Measurements from ENCODE around the gene CDHR3. TPM values are rescaled to one million over a fixed set of nuclear protein-coding genes. Genes with fewer than 3 reads are reported as not detected.

The CDHR3 gene
- total and polyA plus RNA-seq, 5 experiments from 2014 or later: 0.63 to 6.0 (median 2.0) TPM

GRCh38 chr7:105987046-105987445, 24.0 kb downstream of the CDHR3 start:
- POLR2A ChIA-PET: interaction anchor here (0.7 kb wide), 1 partner anchor 52 kb away, joined by 8 read pairs; no protein-coding TSS in a partner anchor
- peaks cover 3 to 8% (median 5%) of the 10 kb centered on the region in 4 donors for H3K4me1 Mint-ChIP-seq
- peaks cover 1 to 27% (median 5%) of the 10 kb centered on the region in 5 donors for H3K27me3 Mint-ChIP-seq

GRCh38 chr7:105988276-105988675, 25.2 kb downstream of the CDHR3 start:
- no peak for ATAC-seq
- peaks cover 5 to 19% (median 15%) of the 10 kb centered on the region in 4 donors for H3K4me1 Mint-ChIP-seq
- H3K36me3 Mint-ChIP-seq: no peaks in the 10 kb centered on the region
- no peaks in the 10 kb centered on the region for H3K9me3 Mint-ChIP-seq
- H3K4me3 Mint-ChIP-seq: no peak overlapping the region
- H3K27me3 Mint-ChIP-seq: peaks cover 1 to 20% (median 3%) of the 10 kb centered on the region in 5 donors
- POLR2A ChIA-PET: no interaction called here
- peak overlapping the region in 1 of 10 donors; percentile 67 for H3K27ac Mint-ChIP-seq
- no peak for DNase-seq

More at GRCh38 chr7:105987046-105987445, 24.0 kb downstream of the CDHR3 start:
- no peaks in the 10 kb centered on the region for H3K9me3 Mint-ChIP-seq
- H3K36me3 Mint-ChIP-seq: no peaks in the 10 kb centered on the region
- no peak overlapping the region for H3K27ac Mint-ChIP-seq
- ATAC-seq (no peak), DNase-seq (no peak)
- no peak overlapping the region for H3K4me3 Mint-ChIP-seq

- DNase-seq: no peak
- POLR2A ChIA-PET: no interaction called here
- Mint-ChIP-seq H3K27ac (no peak overlapping the region), H3K4me1 (peaks cover 3 to 20% (median 20%) of the 10 kb centered on the region in 4 donors), H3K36me3 (no peaks in the 10 kb centered on the region), H3K4me3 (no peak overlapping the region), H3K9me3 (no peaks in the 10 kb centered on the region), H3K27me3 (peaks cover 0 to 11% (median under 1%) of the 10 kb centered on the region in 5 donors)
- no peak for ATAC-seq
Observed at GRCh38 chr7:105989191-105989590, 26.1 kb downstream of the CDHR3 start.

- Mint-ChIP-seq H3K4me1 (peaks cover 3 to 20% (median 20%) of the 10 kb centered on the region in 4 donors), H3K9me3 (no peaks in the 10 kb centered on the region), H3K4me3 (no peak overlapping the region), H3K27me3 (peaks cover 0 to 11% (median 0%) of the 10 kb centered on the region in 5 donors), H3K27ac (peak overlapping the region in 1 of 10 donors; percentile 31), H3K36me3 (no peaks in the 10 kb centered on the region)
- POLR2A ChIA-PET: interaction anchor here (1.4 kb wide), 1 partner anchor 8 kb away, joined by 3 read pairs; no protein-coding TSS in a partner anchor
- DNase-seq: no peak
- ATAC-seq: no peak
Observed at GRCh38 chr7:105989686-105990085, 26.6 kb downstream of the CDHR3 start.

GRCh38 chr7:105990141-105990540, 27.1 kb downstream of the CDHR3 start:
- POLR2A ChIA-PET: interaction anchor here (1.4 kb wide), 1 partner anchor 9 kb away, joined by 3 read pairs; no protein-coding TSS in a partner anchor

GRCh38 chr7:105990727-105991453, 27.8 kb downstream of the CDHR3 start:
- POLR2A ChIA-PET: interaction anchor here (1.4 kb wide), 1 partner anchor 10 kb away, joined by 3 read pairs; no protein-coding TSS in a partner anchor
- Mint-ChIP-seq H3K27ac (no peak overlapping the region), H3K4me1 (peaks cover 3 to 20% (median 20%) of the 10 kb centered on the region in 4 donors), H3K4me3 (no peak overlapping the region), H3K36me3 (no peaks in the 10 kb centered on the region), H3K9me3 (no peaks in the 10 kb centered on the region), H3K27me3 (peaks cover 0 to 11% (median 0%) of the 10 kb centered on the region in 5 donors)
- no peak for ATAC-seq
- DNase-seq: no peak

More at GRCh38 chr7:105990141-105990540, 27.1 kb downstream of the CDHR3 start:
- DNase-seq (no peak), ATAC-seq (no peak)
- Mint-ChIP-seq H3K4me1 (peaks cover 3 to 20% (median 20%) of the 10 kb centered on the region in 4 donors), H3K36me3 (no peaks in the 10 kb centered on the region), H3K27me3 (peaks cover 0 to 11% (median 0%) of the 10 kb centered on the region in 5 donors), H3K27ac (no peak overlapping the region), H3K9me3 (no peaks in the 10 kb centered on the region), H3K4me3 (no peak overlapping the region)

- DNase-seq: peak in 7 of 10 donors; percentile 26 to 52 (median 41)
- Mint-ChIP-seq H3K4me1 (peaks cover 2 to 20% (median 18%) of the 10 kb centered on the region in 4 donors), H3K27ac (peak overlapping the region in 6 of 10 donors; percentile 9 to 85 (median 40)), H3K36me3 (no peaks in the 10 kb centered on the region), H3K4me3 (peak overlapping the region in 9 of 10 donors; percentile 6 to 64 (median 44)), H3K9me3 (no peaks in the 10 kb centered on the region), H3K27me3 (peaks cover 0 to 11% (median 0%) of the 10 kb centered on the region in 5 donors)
- ATAC-seq: peak; percentile 85 to 95
- POLR2A ChIA-PET: interaction anchor here (1.2 to 1.6 kb wide), 2 partner anchors 8 to 69 kb away, joined by 3 to 5 read pairs; no protein-coding TSS in a partner anchor
Observed at GRCh38 chr7:105992905-105993304, 29.8 kb downstream of the CDHR3 start.

GRCh38 chr7:105996860-105997737, 34.0 kb downstream of the CDHR3 start:
- H3K4me3 Mint-ChIP-seq: no peak overlapping the region
- peaks cover 0 to 16% (median 13%) of the 10 kb centered on the region in 4 donors for H3K4me1 Mint-ChIP-seq
- H3K27ac Mint-ChIP-seq: peak overlapping the region in 2 of 10 donors; percentile 36 to 46
- no peaks in the 10 kb centered on the region for H3K9me3 Mint-ChIP-seq
- DNase-seq: no peak
- no peaks in the 10 kb centered on the region for H3K36me3 Mint-ChIP-seq
- no peak for ATAC-seq
- no peaks in the 10 kb centered on the region for H3K27me3 Mint-ChIP-seq
- POLR2A ChIA-PET: no interaction called here

GRCh38 chr7:105999256-105999655, 36.2 kb downstream of the CDHR3 start:
- H3K4me3 Mint-ChIP-seq: no peak overlapping the region
- no peaks in the 10 kb centered on the region for H3K36me3 Mint-ChIP-seq
- no peaks in the 10 kb centered on the region for H3K9me3 Mint-ChIP-seq
- no peak for ATAC-seq
- no peak for DNase-seq
- H3K27me3 Mint-ChIP-seq: no peaks in the 10 kb centered on the region
- H3K4me1 Mint-ChIP-seq: no peaks in the 10 kb centered on the region
- POLR2A ChIA-PET: no interaction called here
- H3K27ac Mint-ChIP-seq: no peak overlapping the region

- ATAC-seq: no peak
- Mint-ChIP-seq H3K4me1 (no peaks in the 10 kb centered on the region), H3K27me3 (no peaks in the 10 kb centered on the region), H3K27ac (no peak overlapping the region), H3K36me3 (peaks cover 0 to 6% (median 3%) of the 10 kb centered on the region in 3 donors), H3K9me3 (peaks cover 0 to 10% (median 7%) of the 10 kb centered on the region in 9 donors), H3K4me3 (no peak overlapping the region)
- DNase-seq: no peak
- POLR2A ChIA-PET: no interaction called here
Observed at GRCh38 chr7:106001196-106001595, 38.1 kb downstream of the CDHR3 start.

- no peak overlapping the region for H3K27ac Mint-ChIP-seq
- peaks cover 0 to 16% (median 8%) of the 10 kb centered on the region in 9 donors for H3K9me3 Mint-ChIP-seq
- DNase-seq (no peak), ATAC-seq (no peak)
- POLR2A ChIA-PET: no interaction called here
- H3K36me3 Mint-ChIP-seq: peaks cover 0 to 8% (median 3%) of the 10 kb centered on the region in 3 donors
- H3K27me3 Mint-ChIP-seq: no peaks in the 10 kb centered on the region
- no peak overlapping the region for H3K4me3 Mint-ChIP-seq
- H3K4me1 Mint-ChIP-seq: no peaks in the 10 kb centered on the region
Observed at GRCh38 chr7:106001886-106002285, 38.8 kb downstream of the CDHR3 start.

- DNase-seq: no peak
- H3K4me3 Mint-ChIP-seq: no peak overlapping the region
- POLR2A ChIA-PET: interaction anchor here (0.7 kb wide), 1 partner anchor 18 kb away, joined by 4 read pairs; no protein-coding TSS in a partner anchor
- no peaks in the 10 kb centered on the region for H3K27me3 Mint-ChIP-seq
- H3K36me3 Mint-ChIP-seq: peaks cover 0 to 15% (median 10%) of the 10 kb centered on the region in 3 donors
- H3K27ac Mint-ChIP-seq: no peak overlapping the region
- H3K4me1 Mint-ChIP-seq: peaks cover 0 to 3% (median 0%) of the 10 kb centered on the region in 4 donors
- no peak for ATAC-seq
- peaks cover 0 to 32% (median 18%) of the 10 kb centered on the region in 9 donors for H3K9me3 Mint-ChIP-seq
Observed at GRCh38 chr7:106003525-106004064, 40.5 kb downstream of the CDHR3 start.

All from naive thymus-derived CD8-positive, alpha-beta T cell (primary cell).